Stimulated activated CD8-positive, alpha-beta memory T cell treated with anti-CD3 and anti-CD28 coated beads, Interleukin-4, amount 100 ng/mL, for 1 hour (primary cell): ENCODE data around the gene USP33.
"Not testable (repeated sequence)": the region's sequence is repeated elsewhere in the genome, so short reads cannot be mapped to it uniquely, and the experiment has no call there.

Experiments used
- DNase-seq, 2 donors: peaks; one replicate each; pipeline ENCODE4 v3.0.0-alpha.2; 2020; ENCODE audit warnings: low read depth in 2 of 2, low spot score in 1 of 2

Gene USP33

GRCh38 chr1:77741316-77741715 is 18.3 kb downstream of the USP33 start:
- no peak for DNase-seq

GRCh38 chr1:77739235-77739634 is 20.4 kb downstream of the USP33 start:
- DNase-seq: no peak

- DNase-seq: no peak
Measured at GRCh38 chr1:77732090-77732489, 27.6 kb downstream of the USP33 start.

DNA sequence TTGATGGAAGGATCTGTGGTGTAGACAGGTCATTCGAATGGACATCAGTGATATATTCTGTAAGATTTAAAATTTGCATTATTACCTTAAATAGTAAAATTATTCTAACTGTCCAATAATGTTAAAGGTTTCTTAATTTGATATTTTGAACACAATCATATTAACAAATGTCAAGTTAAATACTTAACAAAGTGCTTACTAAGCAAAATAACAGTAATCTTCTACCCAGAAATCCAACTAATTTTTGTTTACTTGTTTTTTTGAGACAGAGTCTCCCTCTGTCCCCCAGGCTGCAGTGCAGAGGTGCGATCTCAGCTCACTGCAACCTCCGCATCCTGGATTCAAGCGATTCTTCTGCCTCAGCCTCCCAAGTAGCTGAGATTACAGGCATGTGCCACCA is 33.9 kb downstream of the USP33 start:
- DNase-seq: no peak

- no peak for DNase-seq
Measured at GRCh38 chr1:77718181-77718580, 41.5 kb downstream of the USP33 start.

- DNase-seq: no peak
Measured at GRCh38 chr1:77716065-77716464, 43.6 kb downstream of the USP33 start.

GRCh38 chr1:77709727-77710126 is 49.9 kb downstream of the USP33 start:
- no peak for DNase-seq

- DNase-seq: no peak
Measured at GRCh38 chr1:77706321-77706720, 53.3 kb downstream of the USP33 start.

- no peak for DNase-seq
Measured at GRCh38 chr1:77704736-77705135, 54.9 kb downstream of the USP33 start.

- not testable (repeated sequence) for DNase-seq
Measured at GRCh38 chr1:77699673-77700072, 60.0 kb downstream of the USP33 start.

- no peak for DNase-seq
Measured at GRCh38 chr1:77697441-77697840, 62.2 kb downstream of the USP33 start.

GRCh38 chr1:77688939-77689338 is 70.7 kb downstream of the USP33 start:
- no peak for DNase-seq

DNA sequence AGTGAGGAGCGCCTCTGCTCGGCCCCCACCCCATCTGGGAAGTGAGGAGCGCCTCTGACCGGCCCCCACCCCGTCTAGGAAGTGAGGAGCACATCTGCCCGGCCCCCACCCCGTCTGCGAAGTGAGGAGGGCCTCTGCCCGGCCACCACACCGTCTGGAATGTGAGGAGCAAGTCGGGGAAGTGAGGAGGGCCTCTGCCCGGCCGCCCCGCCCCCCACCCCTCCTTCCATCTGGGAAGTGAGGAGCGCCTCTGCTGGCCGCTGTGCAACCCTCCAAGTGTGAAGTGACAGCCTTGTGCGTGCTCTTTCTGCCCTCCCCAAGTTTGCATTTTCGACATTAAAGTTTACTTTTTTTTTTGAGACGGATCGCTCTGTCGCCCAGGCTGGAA is 72.1 kb downstream of the USP33 start:
- DNase-seq: no peak

- no peak for DNase-seq
Measured at GRCh38 chr1:77686796-77687518, 72.7 kb downstream of the USP33 start.

- DNase-seq: peak; percentile 74 to 77
Measured at GRCh38 chr1:77683160-77684148, 76.2 kb downstream of the USP33 start.

DNA sequence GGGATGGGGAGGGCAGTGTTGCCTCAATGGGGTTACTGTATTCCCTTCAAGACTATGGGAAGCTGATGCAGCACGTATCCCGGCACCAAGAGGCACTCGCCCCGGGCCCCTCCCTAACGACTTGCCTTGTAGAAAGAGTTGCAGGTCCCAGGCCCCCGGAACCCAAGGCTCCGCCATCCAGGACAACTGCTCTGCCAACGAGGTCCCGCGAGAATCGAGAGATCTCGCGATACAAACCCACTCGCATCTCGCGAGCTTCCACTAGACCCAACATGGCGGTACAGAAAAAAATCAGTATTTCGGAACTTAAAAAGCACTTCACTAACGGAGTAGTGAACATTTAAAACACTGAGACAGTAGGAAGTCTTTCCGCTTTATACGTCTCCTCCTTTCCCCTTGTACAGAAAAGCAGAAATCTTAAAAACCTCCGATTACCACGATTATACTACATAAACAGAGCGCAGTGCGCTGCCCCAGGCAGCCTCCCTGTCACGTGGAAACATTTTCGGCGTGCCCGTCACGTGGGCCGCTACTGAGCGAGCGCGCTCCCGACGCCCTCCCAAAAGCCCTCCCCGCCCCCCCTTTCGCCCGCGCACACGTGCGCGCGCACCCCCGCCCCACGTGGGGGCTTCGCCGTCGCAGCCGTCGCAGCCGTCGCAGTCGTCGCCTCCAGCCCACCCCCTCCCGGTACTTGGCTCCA is 77.0 kb downstream of the USP33 start, which contains the start of gene ZZZ3:
ZZZ3 (minus strand) TSS at position 199 of the 700 bp plus-strand sequence. CDS start 49,304 bp downstream, outside the sequence.
- peak; percentile 73 to 82 for DNase-seq

GRCh38 chr1:77680173-77680572 is 79.5 kb downstream of the USP33 start:
- DNase-seq: no peak

DNA sequence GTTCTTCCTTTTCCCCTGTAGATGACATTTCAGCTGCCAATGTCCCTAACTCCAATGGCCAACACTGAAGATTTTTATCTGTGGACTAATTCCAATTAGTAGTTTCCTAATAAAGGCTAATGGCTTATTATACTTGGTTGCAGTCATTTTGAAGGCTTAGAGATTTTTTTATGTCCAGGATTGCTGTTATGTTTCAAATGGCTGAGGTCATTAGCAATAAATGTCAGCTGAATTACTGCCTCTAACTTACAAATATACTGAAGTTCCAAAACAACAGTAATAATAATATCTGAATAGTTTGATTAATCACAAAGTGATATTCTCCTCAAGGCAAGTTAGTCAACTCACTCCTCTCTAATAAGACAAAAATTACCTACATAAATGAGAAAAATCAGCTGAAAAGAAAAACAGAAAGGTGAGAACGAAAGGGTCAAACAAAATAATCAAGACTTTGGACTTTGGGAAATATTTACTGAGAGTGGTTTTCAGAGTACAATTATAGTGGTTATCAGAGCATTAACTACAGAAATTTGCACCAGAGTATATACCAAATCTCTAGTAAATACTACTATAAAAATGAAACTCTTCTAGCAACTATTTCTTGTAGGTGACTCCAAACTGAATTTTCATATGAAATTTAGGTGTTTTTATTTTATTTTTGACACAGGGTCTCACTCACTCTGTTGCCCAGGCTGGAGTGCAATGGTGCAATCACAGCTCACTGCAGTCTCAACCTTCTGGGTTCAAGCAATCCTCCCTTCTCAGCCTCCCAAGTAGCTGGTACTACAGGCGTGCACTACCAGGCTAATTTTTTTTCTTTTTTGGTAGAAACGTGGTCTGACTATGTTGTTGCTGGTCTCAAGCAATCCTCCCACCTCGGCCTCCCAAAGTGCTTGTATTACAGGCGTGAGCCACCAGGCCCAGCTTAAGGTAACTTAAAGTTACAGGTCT is 80.7 kb downstream of the USP33 start:
- no peak for DNase-seq

GRCh38 chr1:77674807-77675206 is 84.8 kb downstream of the USP33 start:
- not testable (repeated sequence) for DNase-seq

DNA sequence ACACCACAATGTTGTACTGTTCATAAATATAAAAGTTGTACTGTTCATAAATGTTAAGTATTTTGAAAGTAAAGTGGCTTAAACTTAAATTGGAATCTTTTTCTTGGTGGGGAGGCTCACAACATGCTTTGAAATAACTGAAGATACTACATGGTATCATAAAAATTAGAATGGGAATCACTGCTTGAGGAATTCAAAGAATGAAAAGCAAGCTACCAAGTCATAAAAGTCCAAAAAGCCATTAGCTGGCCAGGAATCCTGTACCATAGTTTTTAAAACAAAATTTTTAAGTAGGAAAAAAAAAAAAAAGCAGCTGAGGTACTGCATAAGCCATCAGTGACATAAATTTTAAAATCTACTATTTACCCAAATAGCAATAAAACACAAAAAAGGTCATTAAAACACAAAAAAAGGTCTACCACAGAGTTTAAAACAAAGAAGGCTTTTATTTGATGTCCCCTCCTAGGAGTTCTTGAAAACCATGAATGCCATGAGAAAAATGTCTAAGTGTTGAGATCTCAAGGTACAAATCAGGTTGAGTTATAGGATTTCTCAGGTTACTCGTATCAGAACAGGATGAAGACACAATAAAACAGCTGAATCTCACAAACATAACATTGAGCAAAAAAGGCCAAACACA is 85.8 kb downstream of the USP33 start:
- no peak for DNase-seq
